IMR-90 (cell line): Measurements from ENCODE around the gene TPP2. TPM values are rescaled to one million over a fixed set of nuclear protein-coding genes. Genes with fewer than 3 reads are reported as not detected.
A peak's percentile ranks its signal among the peaks of the same experiment; 100 is the strongest.

Experiments used
- ATAC-seq: fragments of 200-7000 bp; cut with Tn5 transposase; 2 replicates; pipeline ENCODE4 v1.9.1; 2020; ENCODE audit warnings: low read depth, mild to moderate bottlenecking, moderate library complexity
- BruUV-seq: library from RNA; stranded (reverse); fragments of 400-500 nt; replicated peaks from 2 replicates; lab custom pipeline; 2021; lab: Mats Ljungman, UMichigan
- CTCF ChIA-PET: fragments of 300-600 bp; formaldehyde crosslinking; extraction: SDS; loops from one replicate; lab custom pipeline; 2021; ENCODE audit warnings: antibody characterized with exemption; lab: Yijun Ruan, JAX
- POLR2A ChIA-PET: fragments of 300-600 bp; sonication (Branson Sonifier 250); formaldehyde crosslinking; loops from one replicate; lab custom pipeline; 2022; ENCODE audit warnings: antibody characterized with exemption; ENCODE audit not compliant: unreplicated experiment; lab: Charles Lee
- DNase-seq: peaks from one replicate; pipeline ENCODE4 v3.0.0; 2013
- H2AFZ ChIP-seq: replicated peaks from 2 replicates; pipeline ENCODE3; 2013; ENCODE audit warnings: low read length, mild to moderate bottlenecking; ENCODE audit not compliant: poor library complexity
- H2AK5ac ChIP-seq: 2 replicates; pipeline ENCODE4 v1.6.1; 2013; ENCODE audit warnings: low read depth, low read length, inconsistent platforms
- H2AK9ac ChIP-seq: replicated peaks from 2 replicates; pipeline ENCODE3; 2013; ENCODE audit warnings: mild to moderate bottlenecking, low read depth, low read length, moderate library complexity; ENCODE audit not compliant: poor library complexity
- H2BK120ac ChIP-seq: 2 replicates; pipeline ENCODE4 v1.6.1; 2013; ENCODE audit warnings: low read depth, low read length, inconsistent platforms
- H2BK15ac ChIP-seq: 3 replicates; pipeline ENCODE4 v1.6.1; 2013; ENCODE audit warnings: low read depth, low read length, inconsistent platforms
- H2BK20ac ChIP-seq: 2 replicates; pipeline ENCODE4 v1.6.1; 2013; ENCODE audit warnings: low read depth, mild to moderate bottlenecking, inconsistent platforms, low read length, moderate library complexity
- H2BK5ac ChIP-seq: 2 replicates; pipeline ENCODE4 v1.6.1; 2013; ENCODE audit warnings: mild to moderate bottlenecking, low read depth, low read length, inconsistent platforms; ENCODE audit not compliant: poor library complexity, severe bottlenecking
- H3K14ac ChIP-seq: replicated peaks from 2 replicates; pipeline ENCODE4 v1.6.1; 2013; ENCODE audit warnings: low read depth, low read length, inconsistent platforms
- H3K18ac ChIP-seq: 2 replicates; pipeline ENCODE4 v1.6.1; 2013; ENCODE audit warnings: low read depth, low read length, control low read depth
- H3K23ac ChIP-seq: 2 replicates; pipeline ENCODE4 v1.6.1; 2013; ENCODE audit warnings: low read depth, low read length, inconsistent platforms
- H3K27ac ChIP-seq: 2 replicates; pipeline ENCODE4 v1.5.1; 2013; ENCODE audit warnings: mild to moderate bottlenecking, control low read depth, low read length; ENCODE audit not compliant: insufficient read depth
- H3K27me3 ChIP-seq: 2 replicates; pipeline ENCODE4 v1.6.1; 2013; ENCODE audit warnings: low read length; ENCODE audit not compliant: control insufficient read depth, insufficient read depth
- H3K36me3 ChIP-seq: 2 replicates; pipeline ENCODE4 v1.6.1; 2013; ENCODE audit warnings: low read length, mixed read lengths; ENCODE audit not compliant: control insufficient read depth, insufficient read depth
- H3K4ac ChIP-seq: 2 replicates; pipeline ENCODE4 v1.6.1; 2013; ENCODE audit warnings: low read depth, low read length, inconsistent platforms
- H3K4me1 ChIP-seq: 2 replicates; pipeline ENCODE4 v1.6.1; 2013; ENCODE audit warnings: low read length, mixed read lengths; ENCODE audit not compliant: control insufficient read depth, insufficient read depth
- H3K4me2 ChIP-seq: 2 replicates; pipeline ENCODE4 v1.6.1; 2013; ENCODE audit warnings: low read depth, mild to moderate bottlenecking, control low read depth, low read length, moderate library complexity
- H3K4me3 ChIP-seq: 2 replicates; pipeline ENCODE4 v1.5.1; 2013; ENCODE audit warnings: low read depth, mild to moderate bottlenecking, control low read depth, low read length, moderate library complexity; ENCODE audit not compliant: insufficient read depth
- H3K56ac ChIP-seq: 2 replicates; pipeline ENCODE4 v1.6.1; 2013; ENCODE audit warnings: low read length, inconsistent platforms; ENCODE audit not compliant: insufficient read depth; ENCODE audit errors: extremely low read depth
- H3K79me1 ChIP-seq, 2 experiments: 2 replicates each; pipeline ENCODE4 v1.6.1; 2013; ENCODE audit warnings: low read length in 2 of 2, inconsistent platforms in 1 of 2, low read depth in 1 of 2
- H3K9ac ChIP-seq: 2 replicates; pipeline ENCODE4 v1.6.1; 2013; ENCODE audit warnings: low read depth, low read length, control low read depth
- H3K9me1 ChIP-seq: 2 replicates; pipeline ENCODE4 v1.6.1; 2013; ENCODE audit warnings: low read length, inconsistent platforms; ENCODE audit not compliant: insufficient read depth
- H3K9me3 ChIP-seq: 2 replicates; pipeline ENCODE4 v1.6.1; 2013; ENCODE audit warnings: low read length; ENCODE audit not compliant: control insufficient read depth, insufficient read depth
- H4K20me1 ChIP-seq: 2 replicates; pipeline ENCODE4 v1.6.1; 2013; ENCODE audit warnings: low read length, inconsistent platforms; ENCODE audit not compliant: insufficient read depth
- H4K5ac ChIP-seq: 2 replicates; pipeline ENCODE4 v1.6.1; 2013; ENCODE audit warnings: mild to moderate bottlenecking, low read depth, low read length, control low read depth
- H4K8ac ChIP-seq, 2 experiments: 2 replicates each; pipeline ENCODE4 v1.6.1; 2013; ENCODE audit warnings: low read depth in 2 of 2, low read length in 2 of 2, control low read depth in 1 of 2, inconsistent platforms in 1 of 2
- H4K91ac ChIP-seq: 2 replicates; pipeline ENCODE4 v1.6.1; 2013; ENCODE audit warnings: low read depth, low read length, inconsistent platforms; ENCODE audit not compliant: insufficient read depth
- BHLHE40 ChIP-seq: fragments of 150-350 bp; IDR thresholded peaks from 2 replicates; pipeline ENCODE4 v1.6.1; 2016; ENCODE audit warnings: mild to moderate bottlenecking, low read depth, low read length
- CEBPB ChIP-seq: IDR thresholded peaks from 2 replicates; pipeline ENCODE4 v1.6.1; 2012; ENCODE audit warnings: low read depth, low read length, improper control_type of control experiment
- CHD1 ChIP-seq: IDR thresholded peaks from 2 replicates; pipeline ENCODE4 v1.6.1; 2012; ENCODE audit warnings: low read depth, low read length, improper control_type of control experiment
- CTCF ChIP-seq: conservative IDR thresholded peaks from 2 replicates; pipeline ENCODE4 v1.5.1; 2012; ENCODE audit warnings: mild to moderate bottlenecking, low read depth, low read length, improper control_type of control experiment
- FOS ChIP-seq: fragments of 150-350 bp; IDR thresholded peaks from 2 replicates; pipeline ENCODE4 v1.6.1; 2016; ENCODE audit warnings: low read depth, low read length
- MAFK ChIP-seq: IDR thresholded peaks from 2 replicates; pipeline ENCODE4 v1.6.1; 2012; ENCODE audit warnings: low read depth, low read length, improper control_type of control experiment
- MXI1 ChIP-seq: IDR thresholded peaks from 2 replicates; pipeline ENCODE4 v1.6.1; 2012; ENCODE audit warnings: low read depth, mild to moderate bottlenecking, low read length, moderate library complexity, borderline replicate concordance
- NFE2L2 ChIP-seq: fragments of 150-350 bp; IDR thresholded peaks from 2 replicates; pipeline ENCODE4 v1.6.1; 2016; ENCODE audit warnings: low read depth, mild to moderate bottlenecking, low read length
- POLR2A ChIP-seq: IDR thresholded peaks from 2 replicates; pipeline ENCODE4 v1.6.1; 2012; ENCODE audit warnings: mild to moderate bottlenecking, low read depth, low read length
- RAD21 ChIP-seq: IDR thresholded peaks from 2 replicates; pipeline ENCODE4 v1.6.1; 2012; ENCODE audit warnings: low read length, improper control_type of control experiment
- RCOR1 ChIP-seq: IDR thresholded peaks from 2 replicates; pipeline ENCODE4 v1.6.1; 2012; ENCODE audit warnings: mild to moderate bottlenecking, low read length, improper control_type of control experiment; ENCODE audit not compliant: insufficient replicate concordance
- RFX5 ChIP-seq: IDR thresholded peaks from 2 replicates; pipeline ENCODE4 v1.8.0; 2012; ENCODE audit warnings: low read depth, mild to moderate bottlenecking, low read length, moderate library complexity
- SMC3 ChIP-seq: fragments of 150-350 bp; IDR thresholded peaks from 2 replicates; pipeline ENCODE4 v1.6.1; 2016; ENCODE audit warnings: low read depth, mild to moderate bottlenecking, antibody characterized with exemption, low read length, moderate library complexity
- USF2 ChIP-seq: fragments of 150-350 bp; IDR thresholded peaks from 2 replicates; pipeline ENCODE4 v1.6.1; 2017; ENCODE audit warnings: mild to moderate bottlenecking, antibody characterized with exemption, low read length, low read depth
- WGBS, 2 experiments: methylation state at CpG; one replicate each; pipeline versions ENCODE4 v1.1.5 to v1.1.7; 2013; ENCODE audit warnings: missing lambda C conversion rate in 2 of 2; ENCODE audit not compliant: insufficient read length in 1 of 2; ENCODE audit errors: extremely low coverage in 2 of 2; 5-methylcytosine and 5-hydroxymethylcytosine counted together
- dilution Hi-C: fragments of 300-500 bp; cut with HindIII; formaldehyde crosslinking; loops from one replicate; pipeline ENCODE4 v1.14.3; 2018; ENCODE audit warnings: low sequenced_read_pairs; ENCODE audit not compliant: unreplicated experiment
- in situ Hi-C: fragments of 300-500 bp; cut with MboI; formaldehyde crosslinking; loops from 3 replicates; pipeline ENCODE4 v1.14.3; 2019; ENCODE audit warnings: low sequenced_read_pairs, inconsistent platforms, mixed read lengths
- intact Hi-C: fragments of 100-400 bp; cut with micrococcal nuclease; formaldehyde crosslinking; loops from 2 replicates; pipeline ENCODE4 v1.10.0; 2022
- polyA plus RNA-seq, 3 experiments: library from polyadenylated mRNA; depleted of rRNA; stranded (reverse); fragments of >200 nt; gene quantifications; 2 replicates each; pipeline ENCODE4 v1.2.3, GENCODE V29; 2012; ENCODE audit warnings: low replicate concordance in 1 of 3
- total RNA-seq: library from RNA; depleted of rRNA; stranded (reverse); fragments of >200 nt; gene quantifications from 2 replicates; pipeline ENCODE4 v1.2.3, GENCODE V29; 2012

The TPP2 gene
- total and polyA plus RNA-seq, 2 of the 4 experiments (the other 2 are of a cell fraction), result 27.6 to 52.9 TPM

GRCh38 chr13:102724923-102725322, 128.1 kb downstream of the TPP2 start:
- Histone ChIP-seq H3K4me3 (no peak overlapping the region), H4K8ac (no peak overlapping the region), H2BK20ac (no peak overlapping the region), H3K18ac (no peak overlapping the region), H3K9me3 (no peaks in the 10 kb centered on the region), H3K79me1 (no peaks in the 10 kb centered on the region), H3K14ac (no peak overlapping the region), H2AFZ (no peak overlapping the region), H4K20me1 (no peaks in the 10 kb centered on the region), H3K36me3 (no peaks in the 10 kb centered on the region), H3K27me3 (no peaks in the 10 kb centered on the region; the same call in 1 of the 2 replicates), H2BK5ac (no peak overlapping the region), H3K4me2 (no peak overlapping the region), H3K23ac (no peak overlapping the region), H3K4me1 (no peaks in the 10 kb centered on the region), H3K27ac (no peak overlapping the region), H3K9me1 (no peaks in the 10 kb centered on the region), H3K4ac (no peak overlapping the region), H3K56ac (no peak overlapping the region), H2AK9ac (no peak overlapping the region), H4K5ac (no peak overlapping the region), H3K9ac (no peak overlapping the region), H2AK5ac (no peak overlapping the region), H2BK15ac (no peak overlapping the region), H2BK120ac (no peak overlapping the region), H4K91ac (no peak overlapping the region)
- peak; percentile 40 for TF ChIP-seq CTCF
- TF ChIP-seq RCOR1, result no peak
- TF ChIP-seq NFE2L2, result no peak
- no peak for TF ChIP-seq BHLHE40
- peak; percentile 21; the same call in 1 of the 2 replicates for TF ChIP-seq SMC3
- TF ChIP-seq USF2, result no peak
- TF ChIP-seq CEBPB, result peak; percentile 77
- TF ChIP-seq MAFK, result no peak
- no peak for TF ChIP-seq RFX5
- TF ChIP-seq POLR2A, result no peak
- TF ChIP-seq FOS, result no peak
- TF ChIP-seq CHD1, result no peak
- no peak for TF ChIP-seq MXI1
- TF ChIP-seq RAD21, result peak; percentile 48
- dilution Hi-C loops, result no loop called here
- 80% methylated on average over 2 of the region's 6 CpGs; no CpG with 5 or more reads in 1 of the 2 experiments for WGBS, 2 experiments
- DNase-seq (peak; percentile 24), ATAC-seq (peak; percentile 80)
- BruUV-seq, result no TSS peak
- ChIA-PET CTCF (interaction anchor here (1.0 to 1.6 kb wide), 2 partner anchors 9 to 133 kb away, joined by 3 read pairs; no protein-coding TSS in a partner anchor), POLR2A (no interaction called here)
- intact Hi-C loops, result loop anchor here (2.0 to 5.0 kb wide), 4 partner anchors 73 to 144 kb away; partner anchors contain the start of genes ERCC5 and TPP2
- in situ Hi-C loops, result no loop called here
